GM12865 (cell line): Measurements from ENCODE around the gene SEMG1.

ENCODE experiments used
- DNase-seq: peaks from one replicate; pipeline ENCODE4 v3.0.0; 2010; ENCODE audit warnings: low read depth
- H3K4me3 ChIP-seq: 2 replicates; pipeline ENCODE4 v1.5.1; 2011; ENCODE audit warnings: mild to moderate bottlenecking, low read depth, low read length, control low read depth
- TF ChIP-seq, protein P1 (sequence below): IDR thresholded peaks from 2 replicates; pipeline ENCODE4 v1.5.1; 2011; ENCODE audit warnings: low read length, control low read depth, low read depth, inconsistent platforms; ENCODE audit not compliant: insufficient read depth; ENCODE audit errors: missing control alignments

The SEMG1 gene

DNA sequence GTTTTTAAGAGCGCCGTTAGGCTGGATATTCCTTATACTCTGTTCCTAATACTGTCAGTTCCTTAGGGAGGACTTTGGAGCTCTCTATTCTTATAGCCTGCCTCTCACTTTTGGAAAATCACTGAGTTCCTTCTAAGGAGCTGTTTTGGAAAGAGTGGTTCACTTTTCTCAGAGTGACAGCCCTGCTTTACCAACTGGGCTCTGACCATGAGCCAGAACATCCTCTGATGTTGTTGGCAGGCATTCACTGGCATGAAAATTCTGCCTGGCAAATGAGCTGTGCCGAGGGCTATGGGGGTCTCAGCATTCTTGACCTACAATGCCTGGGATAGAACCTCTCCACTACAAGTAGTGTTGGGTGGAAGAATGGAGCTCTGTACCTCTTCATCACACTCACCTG lies 14.9 kb upstream of the SEMG1 start:
- DNase-seq: no peak
- TF ChIP-seq, protein P1, sequence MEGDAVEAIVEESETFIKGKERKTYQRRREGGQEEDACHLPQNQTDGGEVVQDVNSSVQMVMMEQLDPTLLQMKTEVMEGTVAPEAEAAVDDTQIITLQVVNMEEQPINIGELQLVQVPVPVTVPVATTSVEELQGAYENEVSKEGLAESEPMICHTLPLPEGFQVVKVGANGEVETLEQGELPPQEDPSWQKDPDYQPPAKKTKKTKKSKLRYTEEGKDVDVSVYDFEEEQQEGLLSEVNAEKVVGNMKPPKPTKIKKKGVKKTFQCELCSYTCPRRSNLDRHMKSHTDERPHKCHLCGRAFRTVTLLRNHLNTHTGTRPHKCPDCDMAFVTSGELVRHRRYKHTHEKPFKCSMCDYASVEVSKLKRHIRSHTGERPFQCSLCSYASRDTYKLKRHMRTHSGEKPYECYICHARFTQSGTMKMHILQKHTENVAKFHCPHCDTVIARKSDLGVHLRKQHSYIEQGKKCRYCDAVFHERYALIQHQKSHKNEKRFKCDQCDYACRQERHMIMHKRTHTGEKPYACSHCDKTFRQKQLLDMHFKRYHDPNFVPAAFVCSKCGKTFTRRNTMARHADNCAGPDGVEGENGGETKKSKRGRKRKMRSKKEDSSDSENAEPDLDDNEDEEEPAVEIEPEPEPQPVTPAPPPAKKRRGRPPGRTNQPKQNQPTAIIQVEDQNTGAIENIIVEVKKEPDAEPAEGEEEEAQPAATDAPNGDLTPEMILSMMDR: no peak

GRCh38 chr20:45193331-45193730 lies 13.5 kb upstream of the SEMG1 start:
- TF ChIP-seq, protein P1: no peak
- no peak overlapping the region for H3K4me3 ChIP-seq
- no peak for DNase-seq

More for the DNA sequence above, 14.9 kb upstream of the SEMG1 start:
- no peak overlapping the region for H3K4me3 ChIP-seq

GRCh38 chr20:45209924-45210323 lies 3.1 kb downstream of the SEMG1 start:
- TF ChIP-seq, protein P1: no peak
- H3K4me3 ChIP-seq: no peak overlapping the region
- DNase-seq: no peak

GRCh38 chr20:45211569-45212474 lies 5.0 kb downstream of the SEMG1 start:
- no peak overlapping the region for H3K4me3 ChIP-seq
- no peak for DNase-seq
- TF ChIP-seq, protein P1: no peak

- no peak overlapping the region for H3K4me3 ChIP-seq
- TF ChIP-seq, protein P1: no peak
- DNase-seq: no peak
Observed at GRCh38 chr20:45212836-45213235, 6.0 kb downstream of the SEMG1 start.

DNA sequence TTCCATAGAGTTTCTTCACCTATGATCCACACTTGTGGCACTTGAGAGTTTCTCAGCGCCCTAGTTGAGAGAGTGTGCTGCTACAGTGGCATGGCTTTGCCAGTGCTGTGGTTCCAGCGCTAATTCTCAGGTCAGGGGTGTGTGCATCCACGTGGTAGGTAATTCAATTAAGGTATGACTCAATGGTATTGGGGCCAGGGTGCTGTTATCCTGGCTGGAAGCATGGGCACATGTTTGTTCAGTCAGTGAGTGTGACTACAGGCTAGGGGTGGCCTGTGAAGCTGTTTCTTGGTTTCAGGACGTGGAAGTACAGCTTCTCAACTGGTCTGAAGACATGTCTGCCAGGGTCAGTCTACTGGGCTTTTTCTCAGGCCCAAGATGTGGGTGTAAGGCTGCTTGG lies 11.3 kb downstream of the SEMG1 start:
- H3K4me3 ChIP-seq: no peak overlapping the region
- DNase-seq: no peak

More for the DNA sequence above, 11.3 kb downstream of the SEMG1 start:
- TF ChIP-seq, protein P1: no peak
